Measurements from ENCODE around the gene PSMA6. TPM values are rescaled to one million over a fixed set of nuclear protein-coding genes. Genes with fewer than 3 reads are reported as not detected.

The PSMA6 gene
- total and polyA plus RNA-seq, 2 of the 13 experiments (the other 11 are each of a cell fraction or from before 2014, with no cell fraction given) = 525 to 1,109 TPM

DNA sequence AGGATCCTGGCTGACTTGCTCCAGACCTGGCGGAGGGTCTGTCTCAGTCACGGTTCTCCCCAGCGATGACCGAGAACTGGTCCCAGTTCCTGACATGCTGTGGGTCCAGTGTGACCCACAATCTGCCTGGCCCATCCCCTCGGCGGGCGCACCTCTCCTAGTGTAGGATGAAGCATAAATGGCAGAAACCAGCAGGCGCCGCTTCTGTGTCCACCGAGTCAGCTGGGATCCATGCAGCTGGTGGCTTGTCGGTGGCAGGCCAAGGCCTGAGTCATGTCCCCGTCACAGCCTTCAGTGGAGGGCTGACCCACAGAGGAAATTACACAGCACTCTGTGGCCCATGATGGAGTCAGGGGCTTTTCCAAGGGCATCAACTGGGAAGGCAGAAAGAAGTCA, 73.9 kb downstream of the PSMA6 start (continued):
- TF ChIP-seq DBP (CRISPR knock-in tag; IDR thresholded peaks at IDR 0.05; ENCODE audit: not compliant biosample characterization) = no peak
- TF ChIP-seq SALL1 (CRISPR knock-in tag; IDR thresholded peaks at IDR 0.05) = no peak
- no peak for TF ChIP-seq SP140L (CRISPR knock-in tag; IDR thresholded peaks at IDR 0.05; ENCODE audit: borderline replicate concordance)
- no peak for TF ChIP-seq ZNF879 (CRISPR knock-in tag; IDR thresholded peaks at IDR 0.05)
- TF ChIP-seq ZMAT3 (CRISPR knock-in tag; conservative IDR thresholded peaks at IDR 0.05) = no peak
- no peak for TF ChIP-seq EEA1 (CRISPR knock-in tag; IDR thresholded peaks at IDR 0.05; ENCODE audit: borderline replicate concordance)
- TF ChIP-seq ZNF644 (CRISPR knock-in tag; IDR thresholded peaks at IDR 0.05; ENCODE audit: low read depth) = 0 out of 2 replicates have a peak, but pooled peaks have one; percentile 11
- no peak for TF ChIP-seq ZNF251 (CRISPR knock-in tag; IDR thresholded peaks at IDR 0.05)
- TF ChIP-seq U2AF2 (IDR thresholded peaks at IDR 0.05; ENCODE audit: low read depth, low read length) = no peak
- TF ChIP-seq ZNF431 (CRISPR knock-in tag; IDR thresholded peaks at IDR 0.05; ENCODE audit: borderline replicate concordance, low read depth) = no peak
- TF ChIP-seq PAXIP1 (CRISPR knock-in tag; conservative IDR thresholded peaks at IDR 0.05) = no peak
- TF ChIP-seq ATRX (CRISPR knock-in tag; IDR thresholded peaks at IDR 0.05; ENCODE audit: borderline replicate concordance) = no peak
- TF ChIP-seq, protein P1, sequence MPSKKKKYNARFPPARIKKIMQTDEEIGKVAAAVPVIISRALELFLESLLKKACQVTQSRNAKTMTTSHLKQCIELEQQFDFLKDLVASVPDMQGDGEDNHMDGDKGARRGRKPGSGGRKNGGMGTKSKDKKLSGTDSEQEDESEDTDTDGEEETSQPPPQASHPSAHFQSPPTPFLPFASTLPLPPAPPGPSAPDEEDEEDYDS (CRISPR knock-in tag; IDR thresholded peaks at IDR 0.05) = no peak
- TF ChIP-seq ZNF660 (CRISPR knock-in tag; IDR thresholded peaks at IDR 0.05; ENCODE audit: borderline replicate concordance, low read depth) = no peak
- peak; percentile 84; the same call in 1 of the 2 replicates for TF ChIP-seq ZNF343 (CRISPR knock-in tag; IDR thresholded peaks at IDR 0.05)
- TF ChIP-seq MAZ (IDR thresholded peaks at IDR 0.05; ENCODE audit: borderline replicate concordance, low read depth, low read length) = no peak
- TF ChIP-seq MAZ (CRISPR knock-in tag; IDR thresholded peaks at IDR 0.05; ENCODE audit: low read depth) = no peak
- TF ChIP-seq ATF7 (IDR thresholded peaks at IDR 0.05) = no peak
- no peak for TF ChIP-seq ATF7 (CRISPR knock-in tag; IDR thresholded peaks at IDR 0.05)
- TF ChIP-seq ZNF574 (CRISPR knock-in tag; IDR thresholded peaks at IDR 0.05) = no peak; the same call in 1 of the 2 replicates
- no peak for TF ChIP-seq ZNF772 (CRISPR knock-in tag; IDR thresholded peaks at IDR 0.05)
- TF ChIP-seq, protein P2, sequence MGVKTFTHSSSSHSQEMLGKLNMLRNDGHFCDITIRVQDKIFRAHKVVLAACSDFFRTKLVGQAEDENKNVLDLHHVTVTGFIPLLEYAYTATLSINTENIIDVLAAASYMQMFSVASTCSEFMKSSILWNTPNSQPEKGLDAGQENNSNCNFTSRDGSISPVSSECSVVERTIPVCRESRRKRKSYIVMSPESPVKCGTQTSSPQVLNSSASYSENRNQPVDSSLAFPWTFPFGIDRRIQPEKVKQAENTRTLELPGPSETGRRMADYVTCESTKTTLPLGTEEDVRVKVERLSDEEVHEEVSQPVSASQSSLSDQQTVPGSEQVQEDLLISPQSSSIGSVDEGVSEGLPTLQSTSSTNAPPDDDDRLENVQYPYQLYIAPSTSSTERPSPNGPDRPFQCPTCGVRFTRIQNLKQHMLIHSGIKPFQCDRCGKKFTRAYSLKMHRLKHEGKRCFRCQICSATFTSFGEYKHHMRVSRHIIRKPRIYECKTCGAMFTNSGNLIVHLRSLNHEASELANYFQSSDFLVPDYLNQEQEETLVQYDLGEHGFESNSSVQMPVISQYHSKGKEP (CRISPR knock-in tag; IDR thresholded peaks at IDR 0.05) = no peak
- TF ChIP-seq ZNF720 (CRISPR knock-in tag; IDR thresholded peaks at IDR 0.05) = no peak
